Lower leg skin (tissue), 4 donors: Measurements from ENCODE around the gene MEP1A. TPM values are rescaled to one million over a fixed set of nuclear protein-coding genes. Genes with fewer than 3 reads are reported as not detected.
"Not testable (repeated sequence)": the region's sequence is repeated elsewhere in the genome, so short reads cannot be mapped to it uniquely, and the experiment has no call there.

Source experiments
- DNase-seq, 2 donors: peaks; one replicate each; pipeline ENCODE4 v3.0.0-alpha.2; 2019; ENCODE audit warnings: low spot score in 2 of 2
- H3K4me3 ChIP-seq: fragments of 200-600 bp; sonication (generic); 2 replicates; pipeline ENCODE4 v1.5.1; 2017; ENCODE audit warnings: mild to moderate bottlenecking, low read depth; ENCODE audit not compliant: poor library complexity, severe bottlenecking
- CTCF ChIP-seq, 3 donors: fragments of 450-650 bp; IDR thresholded peaks; one replicate each; pipeline ENCODE4 v1.5.1; 2016; ENCODE audit warnings: antibody characterized with exemption in 3 of 3, mild to moderate bottlenecking in 3 of 3, moderate library complexity in 2 of 3
- POLR2A ChIP-seq, 2 donors: fragments of 450-650 bp; IDR thresholded peaks; one replicate each; pipeline ENCODE4 v1.6.1; 2016 to 2017; ENCODE audit warnings: antibody characterized with exemption in 2 of 2, mild to moderate bottlenecking in 1 of 2, moderate library complexity in 1 of 2
- WGBS, 2 donors: methylation state at CpG; one replicate each; pipeline ENCODE4 v1.1.5; 2018; 5-methylcytosine and 5-hydroxymethylcytosine counted together
- intact Hi-C: fragments of 100-400 bp; cut with DNase I; formaldehyde crosslinking; loops from one replicate; pipeline ENCODE4 v1.15.0; 2023; ENCODE audit warnings: low total_unique reads
- total RNA-seq, 4 donors: library from RNA; depleted of rRNA; stranded (reverse); fragments of >200 nt; gene quantifications; one replicate each; pipeline ENCODE4 v1.1.0, GENCODE V29; 2016

Gene MEP1A
- total RNA-seq: not detected

- DNase-seq: no peak
- H3K4me3 ChIP-seq: no peak within 1 kb of the TSS
- TF ChIP-seq CTCF (IDR thresholded peaks at IDR 0.05): no peak
- no peak for TF ChIP-seq POLR2A (IDR thresholded peaks at IDR 0.05)
- intact Hi-C loops: no loop called here
- WGBS, 2 donors: 87 to 90% methylated on average over 8 of the region's 8 CpGs
Observed at GRCh38 chr6:46793138-46793537, at the start of gene MEP1A. Gene MEP1A, plus strand, starts transcription at chr6:46793389. Its CDS starts 10 bp downstream, at chr6:46793399.

DNA sequence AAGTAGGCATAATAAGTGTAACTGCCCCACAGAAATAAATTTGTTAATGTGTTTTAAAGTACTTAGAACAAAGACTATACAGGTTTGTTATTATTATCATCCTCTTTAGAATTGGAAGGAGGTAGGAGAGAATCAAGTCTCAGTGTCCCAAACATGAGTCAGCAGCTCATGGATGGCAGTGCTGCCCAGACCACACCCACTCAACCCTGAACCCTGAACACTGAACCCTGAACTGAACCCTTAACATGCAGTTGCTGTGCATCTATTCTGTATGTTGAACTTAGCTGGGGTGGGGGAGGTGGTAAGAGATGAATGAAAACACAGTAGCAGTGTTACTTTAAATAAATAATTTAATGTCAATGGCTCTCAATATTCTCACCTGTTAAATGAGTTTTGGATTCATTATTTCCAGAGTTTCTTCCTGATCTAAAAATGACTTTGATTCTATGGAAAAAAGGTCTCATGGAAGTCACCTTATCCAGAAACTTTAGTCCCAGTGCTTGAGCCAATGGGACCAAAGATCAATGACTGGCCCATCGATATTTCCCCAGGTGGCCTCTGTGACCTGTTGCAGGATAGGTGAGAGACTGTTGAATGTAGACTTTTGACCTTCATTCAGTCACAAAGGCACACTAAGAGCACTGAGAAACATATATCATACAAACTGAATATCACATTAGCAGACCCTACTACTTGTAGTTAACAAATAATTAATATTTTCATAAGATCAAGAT is 49.6 kb upstream of the MEP1A start:
- 83 to 90% methylated on average over 1 of the region's 1 CpG for WGBS, 2 donors
- intact Hi-C loops: no loop called here
- H3K4me3 ChIP-seq: no peak overlapping the region
- no peak for TF ChIP-seq POLR2A (IDR thresholded peaks at IDR 0.05)
- no peak for TF ChIP-seq CTCF (IDR thresholded peaks at IDR 0.05)
- DNase-seq: no peak

DNA sequence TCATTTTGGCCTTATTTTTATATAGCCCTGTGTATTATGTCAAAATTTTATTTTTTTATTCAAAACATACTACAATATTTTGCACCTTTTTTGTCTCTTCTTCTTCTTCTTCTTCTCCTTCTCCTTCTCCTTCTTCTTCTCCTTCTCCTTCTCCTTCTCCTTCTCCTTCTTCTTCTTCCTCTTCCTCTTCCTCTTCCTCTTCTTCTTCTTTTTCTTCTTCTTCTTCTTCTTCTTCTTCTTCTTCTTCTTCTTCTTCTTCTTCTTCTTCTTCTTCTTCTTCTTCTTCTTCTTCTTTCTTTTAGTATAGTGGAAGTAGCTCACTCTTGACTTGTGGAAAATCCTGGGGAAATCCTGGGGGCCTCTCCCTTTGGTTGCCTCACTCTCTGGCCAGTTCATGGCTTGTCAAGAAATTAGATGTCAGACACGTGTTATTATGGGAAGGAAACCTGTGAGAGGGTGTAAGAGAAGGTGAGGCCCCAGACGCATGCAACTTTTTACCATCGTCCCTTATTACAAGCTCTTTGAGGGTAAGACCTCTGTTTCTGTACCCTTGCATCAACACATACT is 48.9 kb upstream of the MEP1A start:
- WGBS, 2 donors: 72 to 80% methylated on average over 3 of the region's 3 CpGs
- DNase-seq, intact Hi-C loops: not testable (repeated sequence)

GRCh38 chr6:46745973-46746372 is 47.2 kb upstream of the MEP1A start:
- TF ChIP-seq POLR2A (IDR thresholded peaks at IDR 0.05): no peak
- TF ChIP-seq CTCF (IDR thresholded peaks at IDR 0.05): no peak
- WGBS, 2 donors: 68 to 83% methylated on average over 2 of the region's 2 CpGs
- no peak overlapping the region for H3K4me3 ChIP-seq
- no peak for DNase-seq
- intact Hi-C loops: no loop called here

More for the DNA sequence above, 48.9 kb upstream of the MEP1A start:
- H3K4me3 ChIP-seq: not testable (repeated sequence)

- no peak within 1 kb of the TSS for H3K4me3 ChIP-seq
- 45 to 47% methylated on average over 1 of the region's 1 CpG for WGBS, 2 donors
- DNase-seq: no peak
- intact Hi-C loops: no loop called here
- TF ChIP-seq POLR2A (IDR thresholded peaks at IDR 0.05): no peak
- TF ChIP-seq CTCF (IDR thresholded peaks at IDR 0.05): no peak
Observed at GRCh38 chr6:46746696-46747095, 46.5 kb upstream of the MEP1A start, which contains the start of gene ANKRD66. Gene ANKRD66, plus strand, starts transcription at chr6:46746933. Its CDS starts 5,016 bp downstream, at chr6:46751949.

DNA sequence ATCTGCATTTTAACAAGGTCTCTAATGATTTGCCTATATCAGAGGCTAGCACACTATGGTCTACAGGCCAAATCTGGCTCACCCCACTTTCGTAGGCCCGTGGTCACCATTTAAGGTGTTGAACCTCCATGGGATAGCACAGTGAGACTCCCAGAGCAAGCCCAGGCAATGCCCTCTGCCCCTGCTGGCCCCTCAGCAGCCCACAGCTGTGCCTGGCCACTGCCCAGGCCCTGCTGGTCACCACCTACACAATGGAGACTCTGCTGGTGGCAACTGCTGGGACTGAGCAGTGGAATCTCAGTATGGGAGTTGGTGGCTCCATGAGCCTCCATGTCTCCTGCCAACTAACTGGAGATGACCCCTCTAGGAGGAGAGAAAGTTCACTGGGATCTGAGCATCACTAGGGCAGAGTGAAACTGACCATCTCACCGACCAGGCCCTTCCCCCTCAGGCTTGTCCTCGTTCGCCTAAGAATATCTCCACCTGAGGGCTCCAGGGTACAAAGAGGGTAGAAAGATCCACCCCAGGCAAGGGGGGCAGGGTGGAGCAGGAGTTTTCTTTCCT is 44.2 kb upstream of the MEP1A start:
- TF ChIP-seq CTCF (IDR thresholded peaks at IDR 0.05) (no peak), POLR2A (IDR thresholded peaks at IDR 0.05) (no peak)
- no peak overlapping the region for H3K4me3 ChIP-seq
- intact Hi-C loops: no loop called here
- 84 to 90% methylated on average over 4 to 5 of the region's 5 CpGs for WGBS, 2 donors
- no peak for DNase-seq
